ENCODE data around the gene NDEL1.

DNA sequence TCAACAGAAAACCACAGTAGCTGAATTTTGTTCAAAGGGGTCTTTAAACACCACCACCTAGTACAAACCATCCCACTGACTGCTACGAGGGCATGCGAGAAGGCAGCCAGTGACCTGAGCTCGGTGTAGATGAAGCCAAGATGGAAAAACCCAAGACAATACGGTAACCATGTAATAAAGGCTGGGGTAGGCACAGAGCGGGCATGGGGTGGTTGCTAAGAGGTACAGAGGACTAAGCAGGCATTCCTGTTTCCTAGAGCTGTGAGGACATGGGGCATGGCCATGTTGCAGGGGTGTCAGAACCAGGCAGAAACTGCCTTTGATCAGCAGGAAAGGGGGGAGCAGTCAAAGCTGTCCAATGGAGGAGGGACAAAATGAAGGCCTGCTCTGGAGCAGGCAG is 52.1 kb downstream of the NDEL1 start:
- no peak for TF ChIP-seq YY1 (IDR thresholded peaks at IDR 0.05; ENCODE audit: insufficient read depth, insufficient read length)
- TF ChIP-seq ZNF274 (IDR thresholded peaks at IDR 0.05; ENCODE audit: low read depth, low read length) = no peak

Data from NT2/D1 (cell line).